T-helper 2 cell treated with Interferon-gamma antibody and Interleukin-4, amounts not matched to agents 5 μg/mL and 100 μg/mL, for 36 hours (primary cell): ENCODE data around the gene CPN2.

ENCODE experiments used
- DNase-seq: peaks from one replicate; pipeline ENCODE4 v3.0.0; 2021; ENCODE audit warnings: low spot score
- H3K27ac Mint-ChIP-seq: one replicate; pipeline ENCODE4 v1.8.0; 2021; ENCODE audit warnings: mild to moderate bottlenecking, mixed read lengths
- H3K27me3 Mint-ChIP-seq: one replicate; pipeline ENCODE4 v1.8.0; 2021; ENCODE audit warnings: low read depth, mixed read lengths
- H3K36me3 Mint-ChIP-seq: one replicate; pipeline ENCODE4 v1.8.0; 2021; ENCODE audit warnings: low read depth, mixed read lengths
- H3K4me1 Mint-ChIP-seq: one replicate; pipeline ENCODE4 v1.8.0; 2021; ENCODE audit warnings: low read depth, mixed read lengths
- H3K4me3 Mint-ChIP-seq: one replicate; pipeline ENCODE4 v1.8.0; 2022; ENCODE audit warnings: mild to moderate bottlenecking, moderate library complexity, mixed read lengths
- H3K9me3 Mint-ChIP-seq: one replicate; pipeline ENCODE4 v1.8.0; 2021; ENCODE audit warnings: mixed read lengths

Gene CPN2

GRCh38 chr3:194351080-194351672 is at the start of gene CPN2:
CPN2 (minus strand) TSS chr3:194351328; CDS start chr3:194342702, 8,626 bp downstream.
- DNase-seq, result no peak
- Mint-ChIP-seq H3K27ac (no peak within 1 kb of the TSS), H3K4me1 (no peaks in the 10 kb centered on the region), H3K36me3 (no peaks in the 10 kb centered on the region), H3K4me3 (no peak within 1 kb of the TSS), H3K27me3 (no peaks in the 10 kb centered on the region), H3K9me3 (no peaks in the 10 kb centered on the region)

GRCh38 chr3:194399874-194400411 is 48.8 kb upstream of the CPN2 start:
- Mint-ChIP-seq H3K36me3 (peaks cover 4% of the 10 kb centered on the region), H3K27me3 (peaks cover 27% of the 10 kb centered on the region), H3K4me1 (peaks cover 43% of the 10 kb centered on the region), H3K27ac (no peak overlapping the region), H3K4me3 (no peak overlapping the region), H3K9me3 (no peaks in the 10 kb centered on the region)
- no peak for DNase-seq

- no peak for DNase-seq
- H3K27ac Mint-ChIP-seq, result no peak within 1 kb of the TSS
- H3K9me3 Mint-ChIP-seq, result no peaks in the 10 kb centered on the region
- peaks cover 31% of the 10 kb centered on the region for H3K27me3 Mint-ChIP-seq
- H3K36me3 Mint-ChIP-seq, result peaks cover 1% of the 10 kb centered on the region
- H3K4me3 Mint-ChIP-seq, result peak within 1 kb of the TSS; percentile 86
- H3K4me1 Mint-ChIP-seq, result peaks cover 40% of the 10 kb centered on the region
These were observed 48.0 kb upstream of the CPN2 start, which contains the start of gene GP5 for GRCh38 chr3:194399166-194399565. GP5 (minus strand) TSS chr3:194399266; CDS start chr3:194398282, 984 bp downstream.

- Mint-ChIP-seq H3K36me3 (peaks cover 1% of the 10 kb centered on the region), H3K27ac (no peak overlapping the region), H3K27me3 (peaks cover 31% of the 10 kb centered on the region), H3K9me3 (no peaks in the 10 kb centered on the region), H3K4me1 (peaks cover 40% of the 10 kb centered on the region), H3K4me3 (peak overlapping the region; percentile 86)
- DNase-seq, result peak; percentile 17
These were observed 46.7 kb upstream of the CPN2 start for GRCh38 chr3:194397757-194398312.

- Mint-ChIP-seq H3K36me3 (peaks cover 1% of the 10 kb centered on the region), H3K27me3 (peaks cover 31% of the 10 kb centered on the region), H3K4me1 (peaks cover 40% of the 10 kb centered on the region), H3K27ac (peak overlapping the region; percentile 68), H3K4me3 (peak overlapping the region; percentile 86), H3K9me3 (no peaks in the 10 kb centered on the region)
- peak; percentile 20 for DNase-seq
These were observed 46.0 kb upstream of the CPN2 start for GRCh38 chr3:194396859-194397756.

GRCh38 chr3:194396539-194396858 is 45.4 kb upstream of the CPN2 start:
- no peak for DNase-seq
- Mint-ChIP-seq H3K36me3 (peaks cover 1% of the 10 kb centered on the region), H3K9me3 (no peaks in the 10 kb centered on the region), H3K4me1 (peaks cover 40% of the 10 kb centered on the region), H3K27ac (peak overlapping the region; percentile 75), H3K4me3 (peak overlapping the region; percentile 73), H3K27me3 (peaks cover 31% of the 10 kb centered on the region)

- DNase-seq, result peak; percentile 57
- peaks cover 1% of the 10 kb centered on the region for H3K36me3 Mint-ChIP-seq
- H3K4me3 Mint-ChIP-seq, result peak overlapping the region; percentile 73
- H3K9me3 Mint-ChIP-seq, result peaks cover 5% of the 10 kb centered on the region
- H3K4me1 Mint-ChIP-seq, result peaks cover 40% of the 10 kb centered on the region
- H3K27ac Mint-ChIP-seq, result peak overlapping the region; percentile 75
- peaks cover 32% of the 10 kb centered on the region for H3K27me3 Mint-ChIP-seq
These were observed 44.8 kb upstream of the CPN2 start for GRCh38 chr3:194395778-194396538.

GRCh38 chr3:194395212-194395611 is 44.1 kb upstream of the CPN2 start:
- Mint-ChIP-seq H3K27ac (no peak overlapping the region), H3K9me3 (peaks cover 11% of the 10 kb centered on the region), H3K27me3 (peaks cover 40% of the 10 kb centered on the region), H3K4me3 (peak overlapping the region; percentile 73), H3K4me1 (peaks cover 40% of the 10 kb centered on the region), H3K36me3 (peaks cover 1% of the 10 kb centered on the region)
- no peak for DNase-seq

- Mint-ChIP-seq H3K9me3 (peaks cover 17% of the 10 kb centered on the region), H3K36me3 (no peaks in the 10 kb centered on the region), H3K4me1 (peaks cover 20% of the 10 kb centered on the region), H3K4me3 (no peak overlapping the region), H3K27me3 (peaks cover 31% of the 10 kb centered on the region), H3K27ac (no peak overlapping the region)
- DNase-seq, result no peak
These were observed 41.4 kb upstream of the CPN2 start for GRCh38 chr3:194392576-194392975.

- H3K36me3 Mint-ChIP-seq, result no peaks in the 10 kb centered on the region
- H3K9me3 Mint-ChIP-seq, result peaks cover 17% of the 10 kb centered on the region
- DNase-seq, result no peak
- H3K4me3 Mint-ChIP-seq, result no peak overlapping the region
- peaks cover 8% of the 10 kb centered on the region for H3K4me1 Mint-ChIP-seq
- H3K27ac Mint-ChIP-seq, result no peak overlapping the region
- peaks cover 22% of the 10 kb centered on the region for H3K27me3 Mint-ChIP-seq
These were observed 39.7 kb upstream of the CPN2 start for GRCh38 chr3:194390835-194391234.

GRCh38 chr3:194389269-194389668 is 38.1 kb upstream of the CPN2 start:
- no peak overlapping the region for H3K27ac Mint-ChIP-seq
- no peaks in the 10 kb centered on the region for H3K4me1 Mint-ChIP-seq
- H3K27me3 Mint-ChIP-seq, result peaks cover 18% of the 10 kb centered on the region
- H3K9me3 Mint-ChIP-seq, result peaks cover 17% of the 10 kb centered on the region
- H3K36me3 Mint-ChIP-seq, result no peaks in the 10 kb centered on the region
- no peak for DNase-seq
- no peak overlapping the region for H3K4me3 Mint-ChIP-seq

GRCh38 chr3:194387926-194388418 is 36.8 kb upstream of the CPN2 start:
- Mint-ChIP-seq H3K27me3 (peaks cover 18% of the 10 kb centered on the region), H3K4me1 (no peaks in the 10 kb centered on the region), H3K4me3 (no peak overlapping the region), H3K27ac (no peak overlapping the region), H3K36me3 (no peaks in the 10 kb centered on the region), H3K9me3 (peaks cover 17% of the 10 kb centered on the region)
- DNase-seq, result no peak

- no peak overlapping the region for H3K27ac Mint-ChIP-seq
- DNase-seq, result no peak
- peaks cover 21% of the 10 kb centered on the region for H3K27me3 Mint-ChIP-seq
- no peaks in the 10 kb centered on the region for H3K4me1 Mint-ChIP-seq
- no peak overlapping the region for H3K4me3 Mint-ChIP-seq
- no peaks in the 10 kb centered on the region for H3K36me3 Mint-ChIP-seq
- peaks cover 17% of the 10 kb centered on the region for H3K9me3 Mint-ChIP-seq
These were observed 36.1 kb upstream of the CPN2 start for GRCh38 chr3:194387276-194387675.
